Activated B cell treated with CpG ODN at 0.5 μM for 24 hours (primary cell): Measurements from ENCODE around the gene CHEK2. TPM values are rescaled to one million over a fixed set of nuclear protein-coding genes. Genes with fewer than 3 reads are reported as not detected.

ENCODE experiments used
- ATAC-seq: fragments of 200-7000 bp; cut with Tn5 transposase; one replicate; pipeline ENCODE4 v1.10.0; 2021; ENCODE audit warnings: low read depth, mild to moderate bottlenecking, moderate library complexity
- CTCF ChIA-PET: fragments of 350-600 bp; sonication (Branson Sonifier 250); formaldehyde crosslinking; loops from one replicate; lab custom pipeline; 2021; ENCODE audit warnings: antibody characterized with exemption; lab: Charles Lee
- POLR2A ChIA-PET: fragments of 350-600 bp; sonication (Branson Sonifier 250); formaldehyde crosslinking; loops from one replicate; lab custom pipeline; 2021; ENCODE audit warnings: antibody characterized with exemption; lab: Charles Lee
- DNase-seq: peaks from one replicate; pipeline ENCODE4 v3.0.0; 2022
- H3K27ac Mint-ChIP-seq: one replicate; pipeline ENCODE4 v1.8.0; 2020; ENCODE audit warnings: mixed read lengths
- H3K27me3 Mint-ChIP-seq: one replicate; pipeline ENCODE4 v1.8.0; 2021; ENCODE audit warnings: mixed read lengths
- H3K36me3 Mint-ChIP-seq: one replicate; pipeline ENCODE4 v1.8.0; 2021; ENCODE audit warnings: low read depth, mixed read lengths
- H3K4me1 Mint-ChIP-seq: one replicate; pipeline ENCODE4 v1.8.0; 2021; ENCODE audit warnings: mixed read lengths
- H3K4me3 Mint-ChIP-seq: one replicate; pipeline ENCODE4 v1.8.0; 2020; ENCODE audit warnings: mild to moderate bottlenecking, mixed read lengths
- H3K9me3 Mint-ChIP-seq: one replicate; pipeline ENCODE4 v1.8.0; 2020; ENCODE audit warnings: mixed read lengths
- CTCF ChIP-seq: fragments of 200-600 bp; IDR thresholded peaks from one replicate; pipeline ENCODE4 v1.8.0; 2022; ENCODE audit warnings: antibody characterized with exemption, mild to moderate bottlenecking
- intact Hi-C: fragments of 100-400 bp; cut with micrococcal nuclease; formaldehyde crosslinking; loops from one replicate; pipeline ENCODE4 v1.15.1; 2024
- total RNA-seq: library from RNA; stranded (reverse); gene quantifications from 2 replicates; pipeline ENCODE4 v1.2.3, GENCODE V29; 2022

Gene CHEK2
- total RNA-seq, 1 donor from 2014 or later = 13.5 TPM

- peaks cover 3% of the 10 kb centered on the region for H3K9me3 Mint-ChIP-seq
- no peak for TF ChIP-seq CTCF
- no peaks in the 10 kb centered on the region for H3K4me1 Mint-ChIP-seq
- H3K36me3 Mint-ChIP-seq = peaks cover 3% of the 10 kb centered on the region
- ATAC-seq (no peak), DNase-seq (no peak)
- H3K27me3 Mint-ChIP-seq = peaks cover 2% of the 10 kb centered on the region
- intact Hi-C loops = no loop called here
- CTCF ChIA-PET = interaction anchor here (0.6 kb wide), 1 partner anchor 258 kb away, joined by 3 read pairs; no protein-coding TSS in a partner anchor
- no peak overlapping the region for H3K4me3 Mint-ChIP-seq
- H3K27ac Mint-ChIP-seq = no peak overlapping the region
- POLR2A ChIA-PET = no interaction called here
Observed at GRCh38 chr22:28656181-28656580, 85.4 kb downstream of the CHEK2 start.

GRCh38 chr22:28650463-28650862 is 91.2 kb downstream of the CHEK2 start:
- ChIA-PET CTCF (no interaction called here), POLR2A (no interaction called here)
- ATAC-seq (no peak), DNase-seq (no peak)
- H3K36me3 Mint-ChIP-seq = peaks cover 3% of the 10 kb centered on the region
- H3K4me3 Mint-ChIP-seq = no peak overlapping the region
- no peak overlapping the region for H3K27ac Mint-ChIP-seq
- peaks cover 4% of the 10 kb centered on the region for H3K27me3 Mint-ChIP-seq
- TF ChIP-seq CTCF = no peak
- H3K4me1 Mint-ChIP-seq = no peaks in the 10 kb centered on the region
- peaks cover 3% of the 10 kb centered on the region for H3K9me3 Mint-ChIP-seq
- intact Hi-C loops = no loop called here

- H3K9me3 Mint-ChIP-seq = peaks cover 3% of the 10 kb centered on the region
- ChIA-PET CTCF (no interaction called here), POLR2A (no interaction called here)
- ATAC-seq (no peak), DNase-seq (no peak)
- H3K27ac Mint-ChIP-seq = no peak overlapping the region
- intact Hi-C loops = no loop called here
- no peaks in the 10 kb centered on the region for H3K4me1 Mint-ChIP-seq
- H3K36me3 Mint-ChIP-seq = peaks cover 3% of the 10 kb centered on the region
- no peak overlapping the region for H3K4me3 Mint-ChIP-seq
- H3K27me3 Mint-ChIP-seq = peaks cover 2% of the 10 kb centered on the region
- TF ChIP-seq CTCF = no peak
Observed at GRCh38 chr22:28648792-28649191, 92.8 kb downstream of the CHEK2 start.

GRCh38 chr22:28647216-28647615 is 94.4 kb downstream of the CHEK2 start:
- POLR2A ChIA-PET = no interaction called here
- no peaks in the 10 kb centered on the region for H3K9me3 Mint-ChIP-seq
- no peaks in the 10 kb centered on the region for H3K4me1 Mint-ChIP-seq
- peaks cover 2% of the 10 kb centered on the region for H3K27me3 Mint-ChIP-seq
- intact Hi-C loops = no loop called here
- H3K27ac Mint-ChIP-seq = no peak overlapping the region
- CTCF ChIA-PET = no interaction called here
- no peak overlapping the region for H3K4me3 Mint-ChIP-seq
- TF ChIP-seq CTCF = no peak
- no peak for DNase-seq
- H3K36me3 Mint-ChIP-seq = no peaks in the 10 kb centered on the region
- no peak for ATAC-seq

- Mint-ChIP-seq H3K27me3 (peaks cover 5% of the 10 kb centered on the region), H3K4me1 (no peaks in the 10 kb centered on the region), H3K9me3 (no peaks in the 10 kb centered on the region), H3K4me3 (no peak overlapping the region), H3K36me3 (no peaks in the 10 kb centered on the region), H3K27ac (no peak overlapping the region)
- DNase-seq (no peak), ATAC-seq (no peak)
- intact Hi-C loops = no loop called here
- no peak for TF ChIP-seq CTCF
- ChIA-PET CTCF (no interaction called here), POLR2A (interaction anchor here (0.5 kb wide), 1 partner anchor 21 kb away, joined by 3 read pairs; no protein-coding TSS in a partner anchor)
Observed at GRCh38 chr22:28639321-28639720, 102.3 kb downstream of the CHEK2 start.

Other genes starting within 250 kb of the CHEK2 start
- gene TTC28, start 62.0 kb downstream of the CHEK2 start, total RNA-seq = 6.2 and 7.9 TPM in 2 replicates
- 16.0 and 17.0 TPM in 2 replicates for gene HSCB, start 219 bp upstream of the CHEK2 start, total RNA-seq
- 16.3 and 21.9 TPM in 2 replicates for gene CCDC117, start 30.9 kb upstream of the CHEK2 start, total RNA-seq
- 57.7 and 67.3 TPM in 2 replicates for gene XBP1, start 58.7 kb upstream of the CHEK2 start, total RNA-seq
- gene ZNRF3, start 141.8 kb upstream of the CHEK2 start, total RNA-seq = 0.51 and 0.69 TPM in 2 replicates